ENCODE measurements around the gene ZNF622. TPM values are rescaled to one million over a fixed set of nuclear protein-coding genes. Genes with fewer than 3 reads are reported as not detected.

The ZNF622 gene
- total RNA-seq, 1 experiment from 2014 or later = 25.2 TPM

DNA sequence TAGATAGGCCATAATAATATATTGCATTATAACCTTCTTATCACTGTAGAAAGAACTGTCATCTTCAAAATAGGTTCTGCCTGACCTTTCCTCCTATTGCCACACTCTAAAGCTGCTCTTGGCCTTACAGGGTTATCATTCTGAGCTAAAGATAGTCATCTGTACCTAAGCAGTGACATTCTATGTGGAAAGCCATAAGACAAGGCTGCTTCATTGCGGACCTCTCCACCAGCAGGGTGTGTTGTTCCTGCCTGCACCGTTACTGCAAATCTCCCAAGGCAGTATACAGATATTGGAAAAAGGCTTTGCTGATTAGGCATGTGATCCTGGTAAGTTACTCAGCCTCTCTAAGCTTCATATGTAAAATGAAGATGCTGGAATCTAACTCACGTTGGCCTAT lies 8.1 kb downstream of the ZNF622 start:
- no peak overlapping the region for H3K9ac ChIP-seq (ENCODE audit: low read length)
- intact Hi-C loops (cut with micrococcal nuclease) = loop anchor here (2.0 to 5.0 kb wide), 2 partner anchors 297 to 1350 kb away; no protein-coding TSS in a partner anchor
- H3K4me1 ChIP-seq (ENCODE audit: control insufficient read depth in 1 of 2, insufficient read depth in 2 of 2, low read length in 2 of 2) = no peaks in the 10 kb centered on the region
- no TSS peak for BruUV-seq (replicated peaks)
- ChIA-PET CTCF (interaction anchor here (0.7 to 2.2 kb wide), 6 partner anchors 10 to 296 kb away, joined by 3 to 18 read pairs (median 4); no protein-coding TSS in a partner anchor), RAD21 (ENCODE audit: low non-redundant PET in 1 of 2, low total read pairs in 2 of 2, uncharacterized antibody in 2 of 2, unreplicated experiment in 2 of 2) (no interaction called here), POLR2A (no interaction called here)
- no peaks in the 10 kb centered on the region for H4K20me1 ChIP-seq (ENCODE audit: insufficient read depth)
- no peaks in the 10 kb centered on the region for H3K9me2 ChIP-seq (ENCODE audit: insufficient read depth)
- no peak overlapping the region for H3K4me3 ChIP-seq (replicated peaks in 1 of 2; ENCODE audit: low read depth in 1 of 2, low read length in 2 of 2)
- H3K79me2 ChIP-seq (ENCODE audit: insufficient read depth, low read length) = peaks cover 75% of the 10 kb centered on the region
- no peak for DNase-seq (ENCODE audit: low read depth, low spot score)
- H2AFZ ChIP-seq (ENCODE audit: low read depth, low read length, poor library complexity, severe bottlenecking) = no peak overlapping the region
- H3K27me3 ChIP-seq (ENCODE audit: insufficient read depth, low read length) = no peaks in the 10 kb centered on the region
- peaks cover 44 to 64% of the 10 kb centered on the region in 2 experiments for H3K36me3 ChIP-seq (ENCODE audit: control insufficient read depth in 1 of 2, insufficient read depth in 2 of 2, low read length in 2 of 2)
- no peak overlapping the region for H3K27ac ChIP-seq (ENCODE audit: low read depth, low read length)
- no peak overlapping the region for H3K4me2 ChIP-seq (ENCODE audit: low read length)
- no peak for ATAC-seq
- H3K9me3 ChIP-seq (ENCODE audit: control insufficient read depth in 1 of 2, insufficient read depth in 1 of 2, low read depth in 1 of 2, low read length in 2 of 2) = no peaks in the 10 kb centered on the region
- TF ChIP-seq CEBPB (IDR thresholded peaks at IDR 0.05; ENCODE audit: low read depth) = no peak
- TF ChIP-seq POLR2A (IDR thresholded peaks at IDR 0.05; ENCODE audit: borderline replicate concordance, extremely low read depth, insufficient read depth, insufficient read length) = no peak
- TF ChIP-seq TCF7L2 (IDR thresholded peaks at IDR 0.05; ENCODE audit: borderline replicate concordance, extremely low read depth, insufficient read depth, insufficient read length) = no peak
- TF ChIP-seq, protein P1, sequence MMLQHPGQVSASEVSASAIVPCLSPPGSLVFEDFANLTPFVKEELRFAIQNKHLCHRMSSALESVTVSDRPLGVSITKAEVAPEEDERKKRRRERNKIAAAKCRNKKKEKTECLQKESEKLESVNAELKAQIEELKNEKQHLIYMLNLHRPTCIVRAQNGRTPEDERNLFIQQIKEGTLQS (IDR thresholded peaks at IDR 0.05) = no peak
- TF ChIP-seq, protein P2, sequence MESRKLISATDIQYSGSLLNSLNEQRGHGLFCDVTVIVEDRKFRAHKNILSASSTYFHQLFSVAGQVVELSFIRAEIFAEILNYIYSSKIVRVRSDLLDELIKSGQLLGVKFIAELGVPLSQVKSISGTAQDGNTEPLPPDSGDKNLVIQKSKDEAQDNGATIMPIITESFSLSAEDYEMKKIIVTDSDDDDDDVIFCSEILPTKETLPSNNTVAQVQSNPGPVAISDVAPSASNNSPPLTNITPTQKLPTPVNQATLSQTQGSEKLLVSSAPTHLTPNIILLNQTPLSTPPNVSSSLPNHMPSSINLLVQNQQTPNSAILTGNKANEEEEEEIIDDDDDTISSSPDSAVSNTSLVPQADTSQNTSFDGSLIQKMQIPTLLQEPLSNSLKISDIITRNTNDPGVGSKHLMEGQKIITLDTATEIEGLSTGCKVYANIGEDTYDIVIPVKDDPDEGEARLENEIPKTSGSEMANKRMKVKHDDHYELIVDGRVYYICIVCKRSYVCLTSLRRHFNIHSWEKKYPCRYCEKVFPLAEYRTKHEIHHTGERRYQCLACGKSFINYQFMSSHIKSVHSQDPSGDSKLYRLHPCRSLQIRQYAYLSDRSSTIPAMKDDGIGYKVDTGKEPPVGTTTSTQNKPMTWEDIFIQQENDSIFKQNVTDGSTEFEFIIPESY (IDR thresholded peaks at IDR 0.05; ENCODE audit: extremely low read depth, insufficient replicate concordance, low read length) = no peak
- no peak for TF ChIP-seq FOSL1 (IDR thresholded peaks at IDR 0.05; ENCODE audit: low read depth)
- TF ChIP-seq SIN3A (IDR thresholded peaks at IDR 0.05; ENCODE audit: low read depth) = no peak
- no peak for TF ChIP-seq CBX3 (IDR thresholded peaks at IDR 0.05; ENCODE audit: low read depth)
- TF ChIP-seq EGR1 (IDR thresholded peaks at IDR 0.05; ENCODE audit: low read depth) = no peak
- no peak for TF ChIP-seq EZH2phosphoT487 (IDR thresholded peaks at IDR 0.05; ENCODE audit: borderline replicate concordance)
- TF ChIP-seq JUND (IDR thresholded peaks at IDR 0.05) = no peak
